ENCODE measurements around the gene UGT1A5. TPM values are rescaled to one million over a fixed set of nuclear protein-coding genes. Genes with fewer than 3 reads are reported as not detected.

Gene UGT1A5
- total and polyA plus RNA-seq, 2 donors, result 0.79 TPM; not detected in 1

- DNase-seq (ENCODE audit: extremely low spot score), result no peak
- WGBS, result 71% methylated on average over 9 of the region's 9 CpGs
- H3K27ac ChIP-seq (ENCODE audit: low read depth), result no peak overlapping the region
- H3K4me3 ChIP-seq (ENCODE audit: low read depth, low read length), result no peak overlapping the region
- no peaks in the 10 kb centered on the region for H3K36me3 ChIP-seq (ENCODE audit: insufficient read depth)
- H3K4me1 ChIP-seq (ENCODE audit: insufficient read depth), result no peaks in the 10 kb centered on the region
These were observed 79.2 kb downstream of the UGT1A5 start for GRCh38 chr2:233791883-233792329.

GRCh38 chr2:233792720-233793119 is 80.0 kb downstream of the UGT1A5 start:
- Histone ChIP-seq H3K27ac (ENCODE audit: low read depth) (no peak overlapping the region), H3K4me1 (ENCODE audit: insufficient read depth) (no peaks in the 10 kb centered on the region), H3K36me3 (ENCODE audit: insufficient read depth) (no peaks in the 10 kb centered on the region), H3K4me3 (ENCODE audit: low read depth, low read length) (no peak overlapping the region)
- 91% methylated on average over 7 of the region's 7 CpGs for whole genome bisulfite sequencing
- DNase-seq (ENCODE audit: extremely low spot score), result no peak

GRCh38 chr2:233793465-233794127 is 80.9 kb downstream of the UGT1A5 start:
- DNase-seq (ENCODE audit: extremely low spot score), result no peak
- H3K4me1 ChIP-seq (ENCODE audit: insufficient read depth), result no peaks in the 10 kb centered on the region
- no peaks in the 10 kb centered on the region for H3K36me3 ChIP-seq (ENCODE audit: insufficient read depth)
- H3K4me3 ChIP-seq (ENCODE audit: low read depth, low read length), result no peak overlapping the region
- 78% methylated on average over 18 of the region's 18 CpGs for WGBS
- no peak overlapping the region for H3K27ac ChIP-seq (ENCODE audit: low read depth)

- DNase-seq (ENCODE audit: extremely low spot score), result no peak
- H3K27ac ChIP-seq (ENCODE audit: low read depth), result no peak overlapping the region
- H3K4me3 ChIP-seq (ENCODE audit: low read depth, low read length), result no peak overlapping the region
- no peaks in the 10 kb centered on the region for H3K4me1 ChIP-seq (ENCODE audit: insufficient read depth)
- 77% methylated on average over 17 of the region's 17 CpGs for WGBS
- no peaks in the 10 kb centered on the region for H3K36me3 ChIP-seq (ENCODE audit: insufficient read depth)
These were observed 81.5 kb downstream of the UGT1A5 start for GRCh38 chr2:233794128-233794658.

GRCh38 chr2:233795735-233796171 is 83.0 kb downstream of the UGT1A5 start:
- no peak overlapping the region for H3K27ac ChIP-seq (ENCODE audit: low read depth)
- no peak for DNase-seq (ENCODE audit: extremely low spot score)
- 91% methylated on average over 13 of the region's 13 CpGs for WGBS
- no peaks in the 10 kb centered on the region for H3K4me1 ChIP-seq (ENCODE audit: insufficient read depth)
- no peak overlapping the region for H3K4me3 ChIP-seq (ENCODE audit: low read depth, low read length)
- no peaks in the 10 kb centered on the region for H3K36me3 ChIP-seq (ENCODE audit: insufficient read depth)

- no peaks in the 10 kb centered on the region for H3K4me1 ChIP-seq (ENCODE audit: insufficient read depth)
- no peak for DNase-seq (ENCODE audit: extremely low spot score)
- 84% methylated on average over 9 of the region's 9 CpGs for WGBS
- H3K27ac ChIP-seq (ENCODE audit: low read depth), result no peak overlapping the region
- H3K4me3 ChIP-seq (ENCODE audit: low read depth, low read length), result no peak overlapping the region
- H3K36me3 ChIP-seq (ENCODE audit: insufficient read depth), result no peaks in the 10 kb centered on the region
These were observed 83.5 kb downstream of the UGT1A5 start for GRCh38 chr2:233796254-233796653.

GRCh38 chr2:233798335-233799086 is 85.8 kb downstream of the UGT1A5 start:
- no peak for DNase-seq (ENCODE audit: extremely low spot score)
- Histone ChIP-seq H3K4me3 (ENCODE audit: low read depth, low read length) (no peak overlapping the region), H3K36me3 (ENCODE audit: insufficient read depth) (no peaks in the 10 kb centered on the region), H3K27ac (ENCODE audit: low read depth) (no peak overlapping the region), H3K4me1 (ENCODE audit: insufficient read depth) (no peaks in the 10 kb centered on the region)
- 81% methylated on average over 14 of the region's 14 CpGs for WGBS

- no peak overlapping the region for H3K4me3 ChIP-seq (ENCODE audit: low read depth, low read length)
- no peaks in the 10 kb centered on the region for H3K4me1 ChIP-seq (ENCODE audit: insufficient read depth)
- no peak for DNase-seq (ENCODE audit: extremely low spot score)
- 62% methylated on average over 7 of the region's 7 CpGs for WGBS
- no peaks in the 10 kb centered on the region for H3K36me3 ChIP-seq (ENCODE audit: insufficient read depth)
- no peak overlapping the region for H3K27ac ChIP-seq (ENCODE audit: low read depth)
These were observed 86.5 kb downstream of the UGT1A5 start for GRCh38 chr2:233799087-233799665.

GRCh38 chr2:233799716-233800115 is 87.0 kb downstream of the UGT1A5 start:
- Histone ChIP-seq H3K4me3 (ENCODE audit: low read depth, low read length) (no peak overlapping the region), H3K27ac (ENCODE audit: low read depth) (no peak overlapping the region), H3K4me1 (ENCODE audit: insufficient read depth) (no peaks in the 10 kb centered on the region), H3K36me3 (ENCODE audit: insufficient read depth) (no peaks in the 10 kb centered on the region)
- no peak for DNase-seq (ENCODE audit: extremely low spot score)
- WGBS, result 53% methylated on average over 5 of the region's 5 CpGs

- no peaks in the 10 kb centered on the region for H3K36me3 ChIP-seq (ENCODE audit: insufficient read depth)
- H3K4me1 ChIP-seq (ENCODE audit: insufficient read depth), result no peaks in the 10 kb centered on the region
- H3K27ac ChIP-seq (ENCODE audit: low read depth), result no peak overlapping the region
- no peak overlapping the region for H3K4me3 ChIP-seq (ENCODE audit: low read depth, low read length)
- WGBS, result 77% methylated on average over 7 of the region's 7 CpGs
- no peak for DNase-seq (ENCODE audit: extremely low spot score)
These were observed 87.5 kb downstream of the UGT1A5 start for GRCh38 chr2:233800208-233800607.

GRCh38 chr2:233801357-233802131 is 88.8 kb downstream of the UGT1A5 start:
- Histone ChIP-seq H3K4me3 (ENCODE audit: low read depth, low read length) (no peak overlapping the region), H3K36me3 (ENCODE audit: insufficient read depth) (no peaks in the 10 kb centered on the region), H3K4me1 (ENCODE audit: insufficient read depth) (no peaks in the 10 kb centered on the region), H3K27ac (ENCODE audit: low read depth) (no peak overlapping the region)
- 80% methylated on average over 9 of the region's 9 CpGs for WGBS
- no peak for DNase-seq (ENCODE audit: extremely low spot score)

- Histone ChIP-seq H3K4me3 (ENCODE audit: low read depth, low read length) (no peak overlapping the region), H3K36me3 (ENCODE audit: insufficient read depth) (no peaks in the 10 kb centered on the region), H3K27ac (ENCODE audit: low read depth) (no peak overlapping the region), H3K4me1 (ENCODE audit: insufficient read depth) (no peaks in the 10 kb centered on the region)
- 68% methylated on average over 3 of the region's 3 CpGs for WGBS
- no peak for DNase-seq (ENCODE audit: extremely low spot score)
These were observed 89.6 kb downstream of the UGT1A5 start for GRCh38 chr2:233802132-233802815.

Measured in urinary bladder (tissue), 4 donors.